Prostate gland (tissue), 2 donors: ENCODE measurements around the gene RAD51B. TPM values are rescaled to one million over a fixed set of nuclear protein-coding genes. Genes with fewer than 3 reads are reported as not detected.

Source experiments
- DNase-seq: peaks from one replicate; pipeline ENCODE4 v3.0.0-alpha.2; 2019; ENCODE audit warnings: low spot score
- H3K27ac ChIP-seq, 2 donors: fragments of 200-600 bp; sonication (generic); 2 replicates each; pipeline ENCODE4 v1.5.1; 2017 to 2019
- H3K27me3 ChIP-seq: fragments of 200-600 bp; sonication (generic); replicated peaks from 2 replicates; pipeline ENCODE4 v1.5.1; 2019; ENCODE audit not compliant: insufficient read depth
- H3K36me3 ChIP-seq, 2 donors: fragments of 200-600 bp; sonication (generic); 1 replicate in 1 of 2; 2 replicates in 1 of 2; pipeline versions ENCODE4 v1.5.1 to v1.8.1; 2017 to 2019
- H3K4me1 ChIP-seq: fragments of 200-600 bp; sonication (generic); replicated peaks from 2 replicates; pipeline ENCODE4 v1.5.1; 2019
- H3K4me3 ChIP-seq, 2 donors: fragments of 200-600 bp; sonication (generic); 2 replicates each; pipeline ENCODE4 v1.5.1; 2017 to 2019
- H3K9me3 ChIP-seq: fragments of 200-600 bp; sonication (generic); 2 replicates; pipeline ENCODE4 v1.5.1; 2017
- POLR2A ChIP-seq: fragments of 450-650 bp; IDR thresholded peaks from one replicate; pipeline ENCODE4 v1.6.1; 2016; ENCODE audit warnings: antibody characterized with exemption, mild to moderate bottlenecking
- POLR2AphosphoS5 ChIP-seq: sonication (generic); formaldehyde crosslinking; IDR thresholded peaks from one replicate; pipeline ENCODE4 v1.6.1; 2017; ENCODE audit warnings: antibody characterized with exemption
- WGBS: methylation state at CpG from one replicate; pipeline ENCODE4 v1.1.5; 2018; 5-methylcytosine and 5-hydroxymethylcytosine counted together
- intact Hi-C: fragments of 100-400 bp; cut with DNase I; formaldehyde crosslinking; loops from one replicate; pipeline ENCODE4 v1.14.2; 2022
- total RNA-seq, 2 donors: library from RNA; depleted of rRNA; stranded (reverse); fragments of >200 nt; gene quantifications; one replicate each; pipeline ENCODE4 v1.1.0, GENCODE V29; 2016
- TF ChIP-seq, protein P1 (sequence below), 4 experiments: fragments of 200-600 bp in 2 of 4; fragments of 450-650 bp in 2 of 4; sonication (generic) in 2 of 4; IDR thresholded peaks; 1 replicate in 3 of 4; 2 replicates in 1 of 4; pipeline ENCODE4 v1.5.1; 2016 to 2019; ENCODE audit warnings: antibody characterized with exemption in 4 of 4, mild to moderate bottlenecking in 2 of 4, moderate library complexity in 2 of 4

Gene RAD51B
- total RNA-seq, 2 donors from 2014 or later, result 14.9 to 35.8 TPM

DNA sequence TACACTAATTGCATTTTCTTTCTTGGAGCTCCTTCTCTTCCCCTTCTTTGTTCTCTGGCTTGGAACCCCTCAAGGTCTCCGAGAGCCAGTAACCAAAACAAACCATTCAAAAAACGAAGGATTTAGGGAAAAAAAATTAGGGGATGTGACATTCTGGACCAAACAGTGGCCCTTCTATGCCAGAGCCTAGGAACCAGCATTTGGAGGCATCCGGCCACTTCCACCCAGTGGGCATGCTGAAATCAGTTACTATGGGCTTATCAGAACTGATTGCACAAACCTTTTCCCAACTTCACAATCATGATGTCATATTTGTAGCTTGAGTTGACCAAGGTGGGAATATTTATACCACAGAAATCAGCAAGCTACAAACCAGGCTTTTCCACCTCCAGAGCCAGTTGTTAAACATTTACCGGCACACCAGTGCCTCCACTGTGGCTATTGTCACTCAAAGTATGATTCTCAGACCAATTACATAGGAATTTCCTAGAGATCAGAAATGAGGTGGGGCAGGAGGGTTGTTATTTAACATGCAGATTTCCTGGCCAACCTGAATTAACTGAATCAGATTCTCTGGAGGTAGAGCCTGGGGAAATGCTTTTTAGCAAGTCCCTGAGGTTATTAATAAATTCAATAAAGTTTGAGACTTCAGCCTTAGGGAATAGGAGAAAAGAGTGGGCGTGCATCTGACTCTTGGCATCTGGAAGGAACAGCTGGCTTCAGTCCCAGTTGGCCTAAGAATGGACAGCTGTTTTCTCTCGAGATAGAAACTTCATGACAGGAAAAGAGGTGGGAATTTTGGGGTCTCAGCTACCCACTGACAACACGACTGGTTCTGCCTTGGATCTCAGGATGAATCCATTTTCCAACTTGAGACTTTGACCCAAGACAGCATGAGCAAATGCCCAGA, 699.4 kb downstream of the RAD51B start:
- intact Hi-C loops, result no loop called here
- Histone ChIP-seq H3K9me3 (no peaks in the 10 kb centered on the region), H3K4me1 (peaks cover 6% of the 10 kb centered on the region), H3K27me3 (no peaks in the 10 kb centered on the region), H3K4me3 (no peak overlapping the region), H3K27ac (no peak overlapping the region), H3K36me3 (no peaks in the 10 kb centered on the region)
- TF ChIP-seq POLR2AphosphoS5, result no peak
- TF ChIP-seq, protein P1, sequence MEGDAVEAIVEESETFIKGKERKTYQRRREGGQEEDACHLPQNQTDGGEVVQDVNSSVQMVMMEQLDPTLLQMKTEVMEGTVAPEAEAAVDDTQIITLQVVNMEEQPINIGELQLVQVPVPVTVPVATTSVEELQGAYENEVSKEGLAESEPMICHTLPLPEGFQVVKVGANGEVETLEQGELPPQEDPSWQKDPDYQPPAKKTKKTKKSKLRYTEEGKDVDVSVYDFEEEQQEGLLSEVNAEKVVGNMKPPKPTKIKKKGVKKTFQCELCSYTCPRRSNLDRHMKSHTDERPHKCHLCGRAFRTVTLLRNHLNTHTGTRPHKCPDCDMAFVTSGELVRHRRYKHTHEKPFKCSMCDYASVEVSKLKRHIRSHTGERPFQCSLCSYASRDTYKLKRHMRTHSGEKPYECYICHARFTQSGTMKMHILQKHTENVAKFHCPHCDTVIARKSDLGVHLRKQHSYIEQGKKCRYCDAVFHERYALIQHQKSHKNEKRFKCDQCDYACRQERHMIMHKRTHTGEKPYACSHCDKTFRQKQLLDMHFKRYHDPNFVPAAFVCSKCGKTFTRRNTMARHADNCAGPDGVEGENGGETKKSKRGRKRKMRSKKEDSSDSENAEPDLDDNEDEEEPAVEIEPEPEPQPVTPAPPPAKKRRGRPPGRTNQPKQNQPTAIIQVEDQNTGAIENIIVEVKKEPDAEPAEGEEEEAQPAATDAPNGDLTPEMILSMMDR (IDR thresholded peaks at IDR 0.05), result no peak
- no peak for TF ChIP-seq POLR2A
- 64% methylated on average over 7 of the region's 7 CpGs for WGBS
- no peak for DNase-seq

DNA sequence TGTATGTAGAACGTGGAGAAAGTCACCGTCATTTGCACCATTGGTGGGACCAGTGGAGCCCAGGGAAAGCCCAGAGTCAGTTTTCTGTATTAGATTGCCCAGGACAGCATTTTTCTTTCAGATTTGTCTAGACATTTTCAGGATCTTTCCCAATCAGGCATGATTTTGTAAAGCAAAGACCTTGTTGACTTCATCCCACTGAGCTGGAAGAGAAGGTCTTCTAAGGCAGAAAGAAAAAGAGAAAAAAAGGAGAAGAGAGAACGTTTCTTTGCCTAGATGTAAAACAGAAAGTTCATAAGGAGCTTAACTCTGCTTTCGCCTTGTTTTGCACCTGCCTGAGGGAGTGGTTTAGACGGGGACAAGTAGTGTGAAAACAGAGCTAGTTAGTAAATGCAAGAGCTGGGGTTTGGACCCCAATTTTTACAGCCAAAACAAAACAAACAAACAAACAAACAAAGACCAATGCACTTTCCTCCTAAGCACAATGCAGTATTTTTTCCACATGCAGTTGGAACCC, 700.1 kb downstream of the RAD51B start:
- Histone ChIP-seq H3K36me3 (no peaks in the 10 kb centered on the region), H3K4me1 (peaks cover 6% of the 10 kb centered on the region), H3K4me3 (no peak overlapping the region), H3K9me3 (no peaks in the 10 kb centered on the region), H3K27ac (no peak overlapping the region), H3K27me3 (no peaks in the 10 kb centered on the region)
- no peak for DNase-seq
- 86% methylated on average over 5 of the region's 5 CpGs for WGBS
- intact Hi-C loops, result loop anchor here (10.0 kb wide), 2 partner anchors 275 to 575 kb away; no protein-coding TSS in a partner anchor
- TF ChIP-seq POLR2A, result no peak
- TF ChIP-seq, protein P1 (IDR thresholded peaks at IDR 0.05), result no peak
- no peak for TF ChIP-seq POLR2AphosphoS5

DNA sequence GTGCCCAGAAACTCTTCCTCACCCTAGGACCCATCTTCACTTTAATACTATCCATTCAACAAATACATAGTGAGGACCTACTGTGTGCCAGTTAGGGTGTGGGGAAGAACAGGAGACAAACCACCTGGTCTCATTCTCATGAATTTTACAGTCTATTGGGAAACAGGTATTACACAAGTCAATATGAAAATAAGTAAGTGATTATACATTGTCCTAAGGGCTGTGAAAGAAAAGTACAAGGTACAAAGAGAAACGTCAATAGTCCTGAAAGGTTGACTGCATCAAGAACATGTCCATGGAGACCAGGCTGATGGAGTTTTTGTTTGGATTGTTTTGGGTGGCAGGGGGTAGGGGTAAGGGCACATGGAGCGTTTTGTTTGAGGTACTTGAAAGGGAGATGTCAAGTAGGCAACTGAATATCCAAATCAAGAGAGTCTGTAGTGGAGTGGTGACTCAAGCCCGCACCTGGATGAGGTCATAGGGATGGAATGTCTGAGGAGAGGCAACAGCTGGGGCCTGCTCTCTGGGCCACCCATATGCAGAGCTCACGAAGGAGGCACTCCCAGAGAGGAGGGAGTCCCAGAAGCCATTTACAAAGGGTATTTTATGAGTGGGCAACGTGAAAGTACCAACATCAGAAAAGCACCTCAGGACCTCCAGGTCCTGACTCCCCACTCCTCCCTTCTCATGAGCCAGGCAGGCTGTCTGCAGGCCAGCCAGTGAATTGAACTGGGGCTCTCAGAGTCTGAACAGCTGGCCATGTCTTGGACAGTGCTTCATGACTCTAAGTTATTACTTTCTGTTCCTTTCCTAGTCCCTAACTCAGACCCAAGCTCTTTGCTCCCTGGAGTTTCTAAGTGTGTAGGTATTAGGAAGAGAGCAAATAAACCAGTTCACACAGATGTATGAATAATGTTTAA, 701.3 kb downstream of the RAD51B start:
- 51% methylated on average over 5 of the region's 5 CpGs for WGBS

DNA sequence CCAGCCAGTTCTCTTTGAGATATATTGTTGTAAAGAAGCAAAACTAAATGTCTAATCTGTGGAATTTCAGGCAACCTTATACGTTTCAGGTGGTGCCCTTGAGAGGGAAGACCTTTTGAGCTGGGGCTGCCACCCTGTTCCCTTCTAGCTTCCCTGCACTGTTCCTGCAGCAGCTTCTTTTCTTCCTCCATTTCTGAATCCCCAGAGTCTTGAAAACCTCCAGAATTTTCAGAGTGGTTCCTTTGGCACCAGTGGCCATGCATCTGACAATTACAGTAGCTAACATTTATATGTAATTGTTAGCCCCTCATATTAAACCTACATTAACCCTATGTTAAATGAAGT, 702.0 kb downstream of the RAD51B start:
- Histone ChIP-seq H3K27me3 (no peaks in the 10 kb centered on the region), H3K4me1 (peaks cover 6% of the 10 kb centered on the region), H3K36me3 (no peaks in the 10 kb centered on the region), H3K4me3 (no peak overlapping the region), H3K9me3 (no peaks in the 10 kb centered on the region), H3K27ac (peak overlapping the region; percentile 52 to 61)
- intact Hi-C loops, result loop anchor here (10.0 kb wide), 2 partner anchors 277 to 577 kb away; no protein-coding TSS in a partner anchor
- TF ChIP-seq, protein P1 (IDR thresholded peaks at IDR 0.05), result no peak
- no peak for TF ChIP-seq POLR2A
- TF ChIP-seq POLR2AphosphoS5, result no peak
- no peak for DNase-seq
- 43% methylated on average over 1 of the region's 1 CpG for WGBS

More for the DNA sequence above, 701.3 kb downstream of the RAD51B start:
- TF ChIP-seq, protein P1 (IDR thresholded peaks at IDR 0.05), result no peak
- TF ChIP-seq POLR2AphosphoS5 (no peak), POLR2A (no peak)
- Histone ChIP-seq H3K4me1 (peaks cover 6% of the 10 kb centered on the region), H3K27me3 (no peaks in the 10 kb centered on the region), H3K36me3 (no peaks in the 10 kb centered on the region), H3K27ac (peak overlapping the region; percentile 52 to 61), H3K9me3 (no peaks in the 10 kb centered on the region), H3K4me3 (no peak overlapping the region)
- peak; percentile 43 for DNase-seq
- intact Hi-C loops, result loop anchor here (10.0 kb wide), 2 partner anchors 276 to 576 kb away; no protein-coding TSS in a partner anchor
